CD4-positive, alpha-beta T cell treated with Interleukin-4 for 4 hours (primary cell): ENCODE data around the gene CMIP.
"Not testable (repeated sequence)": the region's sequence is repeated elsewhere in the genome, so short reads cannot be mapped to it uniquely, and the experiment has no call there.

ENCODE experiments used
- DNase-seq: peaks from one replicate; pipeline ENCODE4 v3.0.0-alpha.2; 2020

CMIP gene

DNA sequence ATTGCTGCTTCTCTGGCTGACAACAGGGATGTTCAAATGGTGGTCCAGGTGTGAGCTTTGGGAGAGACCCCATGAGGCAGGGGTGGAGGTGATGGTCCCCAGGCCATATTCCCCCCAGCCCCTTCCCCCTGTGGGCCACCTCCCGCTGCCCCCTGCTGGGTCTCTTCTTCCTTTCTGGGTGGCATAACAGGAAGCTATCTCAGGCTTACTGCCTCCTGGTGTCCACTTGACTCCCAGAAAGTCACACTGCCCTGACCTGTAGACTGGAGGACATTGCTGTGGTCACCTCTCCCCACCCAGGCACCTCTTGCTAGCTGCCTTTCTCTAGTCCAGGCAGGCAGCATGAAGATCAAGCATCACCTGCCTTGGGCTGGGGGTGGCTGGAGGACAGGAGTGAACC lies 288.1 kb downstream of the CMIP start:
- no peak for DNase-seq

DNA sequence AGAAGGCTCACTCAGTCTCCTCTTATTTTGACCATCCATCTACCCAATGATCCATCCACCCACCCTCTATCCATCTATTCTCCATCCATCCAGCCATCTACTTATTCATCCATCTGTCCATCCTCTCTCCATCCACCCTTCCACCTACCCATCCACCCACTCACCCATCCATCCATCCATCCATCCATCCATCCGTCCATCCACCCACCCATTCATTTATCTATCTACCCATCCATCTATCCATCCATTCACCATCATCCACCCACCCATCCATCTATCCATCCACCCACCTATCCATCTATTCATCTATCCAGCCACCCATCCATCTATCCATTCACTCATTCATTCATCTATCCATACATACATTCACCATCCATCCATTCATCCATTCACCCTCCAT lies 288.7 kb downstream of the CMIP start:
- no peak for DNase-seq

DNA sequence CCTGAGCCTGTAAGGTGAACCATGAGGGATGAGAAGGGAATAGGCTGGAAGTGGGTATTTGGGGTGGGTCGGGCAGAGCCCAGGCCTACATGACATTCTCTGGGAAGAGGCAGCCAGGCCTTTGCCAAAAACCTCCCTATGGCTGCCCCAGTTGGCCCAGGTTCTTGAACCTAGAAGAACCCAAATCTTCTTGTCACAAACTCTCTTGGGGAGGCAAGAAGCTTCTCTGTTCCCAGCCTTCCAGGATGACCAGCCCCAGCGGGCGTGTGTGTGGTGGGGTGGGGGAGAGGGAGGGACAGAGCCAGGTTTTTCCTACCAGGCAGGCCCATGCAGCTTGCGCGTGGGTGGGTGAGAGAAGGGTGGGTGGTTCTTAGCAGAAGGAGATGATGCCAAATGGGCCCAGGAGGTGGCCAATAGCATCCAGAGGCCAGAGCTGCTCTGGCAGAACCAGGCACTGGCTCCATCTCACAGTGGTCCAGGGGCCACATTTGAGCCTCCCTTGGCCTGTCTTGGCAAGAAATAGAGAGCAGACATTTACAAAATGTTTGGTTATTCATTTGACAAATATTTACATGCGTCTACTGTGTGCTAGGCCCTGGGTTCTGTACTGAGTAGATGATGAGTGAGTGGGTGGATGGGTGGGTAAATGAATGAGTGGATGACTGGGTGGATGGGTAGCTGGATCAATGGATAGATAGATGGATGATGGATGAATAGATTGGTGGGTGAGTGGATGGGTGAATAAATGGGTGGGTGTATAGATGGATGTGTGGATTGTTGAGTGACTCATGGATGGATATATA lies 290.2 kb downstream of the CMIP start:
- no peak for DNase-seq

DNA sequence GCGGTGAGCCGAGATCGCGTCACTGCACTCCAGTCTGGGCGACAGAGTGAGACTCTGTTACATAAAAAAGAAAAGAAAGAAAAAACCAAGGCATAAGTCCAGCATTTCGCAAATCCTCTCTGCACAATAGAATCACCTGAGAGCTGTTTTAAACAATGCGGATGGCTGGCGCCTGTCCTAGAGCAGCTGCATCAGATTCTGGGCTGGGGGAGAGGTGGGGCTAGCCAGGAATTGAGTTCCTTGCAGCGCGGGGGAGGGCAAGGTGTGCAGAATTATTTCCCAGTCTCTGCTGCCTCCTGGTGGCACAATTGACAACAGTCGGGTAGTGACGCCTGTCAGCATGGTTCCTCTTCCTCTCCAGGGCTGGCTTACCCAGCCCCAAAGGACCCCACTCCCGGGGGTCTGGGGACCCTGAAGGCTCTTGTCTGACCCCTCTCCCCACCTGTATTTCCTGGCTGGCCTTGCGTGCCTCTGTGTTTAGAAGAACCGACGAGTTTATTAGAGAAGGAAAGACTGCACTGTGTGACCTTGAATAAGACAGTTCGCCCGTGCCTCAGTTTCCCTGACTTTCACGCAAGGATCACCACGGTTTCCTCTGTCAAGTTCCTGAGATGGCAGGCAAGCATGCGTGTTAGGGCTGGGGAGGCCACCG lies 293.4 kb downstream of the CMIP start:
- DNase-seq: peak; percentile 80

DNA sequence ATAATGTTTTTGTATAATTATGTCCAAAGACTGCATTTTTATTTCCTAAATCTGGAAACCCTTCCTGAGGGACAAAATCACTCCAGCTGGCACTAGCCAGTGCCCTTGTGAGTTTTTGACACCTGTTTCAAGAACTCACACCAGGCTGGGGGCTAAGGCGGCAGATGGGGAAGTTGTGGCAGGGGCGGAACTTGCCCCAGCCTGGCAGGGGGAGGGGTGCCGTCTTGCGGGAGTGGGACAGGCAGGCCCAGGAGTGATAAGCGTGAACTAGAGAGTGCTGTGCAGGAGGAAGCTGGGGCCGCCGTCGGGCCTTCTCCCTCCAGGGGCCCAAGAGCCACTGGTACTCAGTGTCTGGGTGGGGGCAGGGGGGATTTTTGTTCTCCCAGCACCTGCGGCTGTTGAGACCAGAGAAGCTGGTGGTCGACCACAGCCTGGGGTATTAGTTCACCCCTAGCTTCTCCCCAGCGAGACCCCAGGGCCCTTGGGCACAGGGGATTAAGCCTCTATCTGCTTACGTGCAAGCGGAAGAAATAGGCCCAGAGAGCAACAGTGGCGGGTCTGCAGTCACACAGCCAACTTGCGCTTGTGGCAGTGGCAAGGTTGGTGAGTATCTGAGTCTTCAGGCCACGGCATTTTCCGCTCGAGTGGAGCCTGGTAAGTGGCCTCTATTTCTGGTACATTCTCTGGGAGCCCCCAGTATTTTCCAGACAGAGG lies 294.3 kb downstream of the CMIP start:
- no peak for DNase-seq

DNA sequence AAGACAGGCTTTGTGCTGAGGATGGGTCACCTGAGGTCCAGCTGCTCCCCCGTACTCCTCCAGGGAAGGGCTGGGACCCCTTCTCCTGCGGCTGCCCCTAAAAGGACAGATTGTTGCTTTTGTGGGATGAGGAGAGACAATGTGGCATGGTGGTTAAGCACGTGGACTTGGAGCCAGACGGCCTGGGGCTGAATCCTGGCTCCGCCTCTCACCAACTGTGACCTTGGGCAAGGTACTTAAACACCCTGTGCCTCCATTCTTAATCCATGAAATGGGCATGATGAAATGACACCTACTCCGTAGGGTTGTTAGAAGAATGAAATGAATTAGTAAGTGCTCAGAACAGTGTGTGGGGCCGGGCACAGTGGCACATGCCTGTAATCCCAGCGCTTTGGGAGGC lies 294.9 kb downstream of the CMIP start:
- no peak for DNase-seq

DNA sequence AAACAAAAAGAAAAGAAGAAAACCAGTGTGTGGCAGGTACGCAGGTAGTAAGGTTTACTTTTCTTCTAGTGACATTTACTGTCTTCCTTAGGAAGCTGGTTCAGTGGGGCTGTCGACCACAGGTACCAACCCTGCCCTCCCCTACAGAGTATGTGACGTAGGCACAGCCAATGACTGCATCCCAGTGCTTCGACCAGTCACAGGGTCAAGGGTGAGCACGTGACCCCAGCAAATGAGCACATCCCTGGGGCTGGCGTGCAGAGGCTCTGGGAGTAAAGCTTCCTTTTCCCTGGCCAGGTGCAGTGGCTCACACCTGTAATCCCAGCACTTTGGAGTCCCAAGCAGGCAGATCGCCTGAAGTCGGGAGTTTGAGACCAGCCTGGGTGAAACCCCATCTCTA lies 295.6 kb downstream of the CMIP start:
- no peak for DNase-seq

DNA sequence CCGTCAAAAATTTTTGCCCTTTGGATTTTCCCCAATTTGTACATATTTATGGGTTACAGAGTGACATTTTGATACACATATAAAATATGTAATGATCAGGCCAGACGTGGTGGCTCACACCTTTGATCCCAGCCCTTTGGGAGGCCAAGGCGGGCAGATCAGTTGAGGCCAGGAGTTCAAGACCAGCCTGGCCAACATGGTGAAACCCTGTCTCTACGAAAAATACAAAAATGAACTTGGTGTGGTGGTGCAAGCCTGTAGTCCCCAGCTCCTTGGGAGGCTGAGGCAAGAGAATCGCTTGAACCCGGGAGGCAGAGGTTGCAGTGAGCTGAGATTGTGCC lies 296.8 kb downstream of the CMIP start:
- DNase-seq: not testable (repeated sequence)

DNA sequence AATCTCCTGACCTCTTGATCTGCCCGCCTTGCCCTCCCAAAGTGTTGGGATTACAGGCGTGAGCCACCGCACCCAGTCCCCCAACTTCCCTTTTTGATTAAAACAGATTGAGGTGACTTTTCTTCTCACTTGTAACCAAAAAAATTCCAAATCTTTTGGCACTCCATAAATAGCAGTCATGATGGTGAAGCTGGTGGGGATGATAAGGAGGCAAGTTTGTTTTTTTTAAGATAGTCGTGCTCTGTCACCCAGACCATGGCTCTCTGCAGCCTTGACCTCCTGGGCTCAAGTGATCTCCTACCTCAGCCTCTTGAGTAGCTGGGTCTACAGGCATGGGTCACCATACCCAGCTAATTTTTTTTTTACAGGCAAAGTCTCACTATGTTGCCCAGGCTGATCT lies 299.8 kb downstream of the CMIP start:
- no peak for DNase-seq

DNA sequence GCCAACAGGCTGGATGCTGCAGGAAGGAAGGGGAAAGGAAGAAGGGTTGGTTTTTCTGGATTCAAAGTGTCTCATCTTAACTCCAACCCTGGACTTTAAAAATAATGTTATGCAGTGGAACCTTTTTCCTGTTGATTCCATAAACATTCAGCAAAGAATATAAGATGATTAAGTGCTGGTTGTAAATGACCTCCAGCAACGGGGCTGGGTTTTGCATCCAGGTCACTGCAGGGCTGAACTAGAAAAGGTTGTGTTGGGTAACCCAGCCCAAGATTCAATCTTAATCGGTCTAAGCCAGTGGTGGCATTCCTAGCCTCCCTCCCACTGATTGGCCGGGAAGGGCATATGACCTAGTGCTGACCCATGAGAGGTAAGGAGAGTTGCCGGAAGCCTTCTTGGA lies 300.3 kb downstream of the CMIP start:
- no peak for DNase-seq

DNA sequence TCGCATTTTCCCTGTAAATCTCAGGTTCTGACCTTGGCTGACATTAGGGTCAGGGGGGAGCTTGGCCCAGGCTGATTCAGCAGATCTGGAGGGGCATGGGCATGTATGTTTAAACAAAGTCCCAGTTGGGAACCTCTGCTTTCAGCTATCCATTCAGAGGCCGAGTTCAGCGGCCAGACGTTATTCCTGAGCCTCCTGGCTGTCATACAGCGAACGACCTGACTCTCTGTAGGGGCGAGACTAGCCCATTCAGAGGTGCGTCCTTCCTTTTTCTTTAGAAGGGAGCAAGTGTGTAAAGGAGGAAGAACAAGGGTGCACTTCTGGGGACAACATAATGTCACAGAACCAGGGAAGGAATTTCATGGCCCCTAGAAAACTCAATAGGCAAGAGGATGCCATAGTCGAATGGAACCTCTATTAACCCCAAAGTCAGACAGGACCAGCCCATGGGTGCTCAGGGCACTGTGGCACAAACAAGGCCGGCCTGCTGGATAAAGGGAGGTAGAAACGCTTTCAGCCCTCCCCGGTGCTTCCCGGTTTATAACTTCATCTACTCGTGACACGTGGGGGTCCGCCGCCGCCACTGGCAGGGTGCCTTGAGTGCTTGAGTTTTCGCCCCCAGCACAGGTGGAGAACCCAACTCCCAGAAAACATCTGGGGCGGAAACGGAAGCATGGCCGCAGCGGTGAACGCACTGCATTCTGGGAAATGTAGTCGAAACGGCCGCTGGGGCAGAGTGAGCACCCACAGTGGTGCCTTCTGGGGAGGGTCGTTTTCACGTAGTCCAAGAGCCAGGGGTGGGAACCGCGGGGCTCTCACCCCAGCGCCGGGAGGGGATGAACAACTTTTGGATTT lies 301.3 kb downstream of the CMIP start:
- DNase-seq: peak; percentile 74

DNA sequence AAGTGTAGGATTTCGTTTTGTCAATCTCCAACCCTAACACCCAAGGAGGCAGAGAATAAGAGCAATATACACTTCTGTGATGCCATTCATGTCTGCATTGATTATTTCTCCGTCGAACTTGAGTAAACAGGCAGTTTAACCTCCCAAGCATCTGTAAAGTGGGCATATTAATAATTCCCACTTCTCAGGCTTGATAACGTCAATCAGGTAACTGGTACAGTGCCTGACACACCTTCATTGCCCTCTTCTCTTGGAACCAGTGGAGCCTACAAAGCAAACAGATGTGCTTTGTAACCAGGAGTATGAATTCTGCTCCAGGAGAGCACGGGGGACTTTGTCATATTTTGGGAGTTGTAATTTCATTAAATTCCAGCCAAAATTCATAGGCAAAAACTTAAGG lies 302.0 kb downstream of the CMIP start:
- DNase-seq: no peak

DNA sequence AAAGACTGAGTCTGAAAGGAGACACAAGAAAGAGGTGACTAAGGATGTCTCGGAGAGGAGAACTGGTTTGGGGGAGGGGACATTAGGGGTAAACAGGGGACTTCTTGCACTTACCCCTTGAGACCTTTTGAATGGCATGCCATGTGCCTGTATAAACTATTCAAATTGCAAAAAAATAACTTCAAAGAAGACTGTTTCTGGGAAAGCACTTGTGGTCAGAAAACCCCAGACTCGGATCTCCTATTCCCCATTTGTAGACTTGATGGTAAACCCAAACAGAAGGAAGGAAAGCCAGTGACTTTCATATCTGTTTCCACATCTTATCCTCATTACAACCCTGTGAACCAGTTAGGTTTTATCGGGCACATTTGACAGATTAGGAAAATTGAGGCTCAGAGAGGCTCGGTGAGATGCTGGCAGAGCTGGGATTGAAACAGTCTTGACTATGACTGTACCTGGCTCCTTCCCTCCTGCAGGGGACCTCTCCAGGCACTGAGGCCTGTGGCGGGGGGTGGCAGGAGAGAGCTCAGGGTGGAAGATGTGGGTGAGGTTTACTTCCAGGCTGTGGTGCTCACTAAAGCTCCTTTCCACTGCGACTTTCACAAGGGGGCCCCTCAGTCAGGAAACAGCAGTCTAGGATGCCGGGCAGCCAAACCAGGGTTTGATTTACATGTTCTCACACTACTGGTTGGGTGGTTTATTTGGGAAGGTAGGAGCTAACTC lies 304.0 kb downstream of the CMIP start:
- DNase-seq: no peak

DNA sequence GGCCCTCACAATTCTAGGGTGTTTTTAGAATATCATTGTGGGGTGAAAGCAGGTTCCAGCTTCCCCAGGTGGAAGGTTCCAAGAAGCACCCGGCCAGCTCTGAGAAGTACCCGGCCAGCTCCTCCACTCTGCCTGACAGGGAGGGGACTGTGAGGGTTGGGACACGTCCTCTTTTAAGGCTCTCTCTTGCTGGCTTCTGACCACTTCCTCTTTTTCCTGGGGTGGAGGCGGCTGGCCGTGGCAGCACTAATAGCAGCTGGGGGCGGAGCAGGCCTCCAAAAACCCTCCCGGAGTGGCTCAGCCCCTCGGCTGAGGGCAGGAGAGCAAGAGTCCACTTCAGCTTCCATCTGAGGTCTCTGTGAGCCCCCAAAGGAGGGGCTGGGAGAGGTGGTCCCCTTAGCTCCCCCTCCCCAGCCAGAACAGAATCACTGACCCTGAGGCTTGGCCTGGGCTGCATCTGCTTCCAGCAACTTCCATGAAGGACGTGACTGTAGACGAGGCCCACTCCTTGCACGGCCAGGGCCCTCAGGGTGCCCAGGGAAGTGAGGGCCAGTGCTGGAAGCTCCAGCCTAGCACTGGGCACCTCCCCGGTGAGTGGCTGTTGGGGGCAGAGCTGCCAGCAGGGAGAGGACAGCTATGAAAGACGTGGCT lies 307.7 kb downstream of the CMIP start:
- peak; percentile 26 for DNase-seq

DNA sequence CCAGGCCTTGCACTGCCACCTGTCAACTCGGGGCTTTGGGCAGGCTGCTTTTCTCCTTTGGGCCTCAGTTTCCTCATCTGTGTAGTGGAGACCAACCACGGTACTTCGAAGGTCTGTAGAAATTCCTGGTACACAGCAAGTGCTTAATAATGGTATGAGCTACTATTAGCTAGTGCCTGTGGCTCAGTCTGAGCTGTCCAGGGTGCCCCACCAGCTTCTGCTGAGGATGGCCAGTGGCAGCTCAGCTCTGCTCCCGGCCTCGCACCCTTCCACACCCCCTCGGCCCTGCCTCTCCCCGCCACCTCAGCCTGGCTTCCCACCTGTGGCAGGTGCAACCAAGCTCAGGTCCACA lies 308.2 kb downstream of the CMIP start:
- no peak for DNase-seq

DNA sequence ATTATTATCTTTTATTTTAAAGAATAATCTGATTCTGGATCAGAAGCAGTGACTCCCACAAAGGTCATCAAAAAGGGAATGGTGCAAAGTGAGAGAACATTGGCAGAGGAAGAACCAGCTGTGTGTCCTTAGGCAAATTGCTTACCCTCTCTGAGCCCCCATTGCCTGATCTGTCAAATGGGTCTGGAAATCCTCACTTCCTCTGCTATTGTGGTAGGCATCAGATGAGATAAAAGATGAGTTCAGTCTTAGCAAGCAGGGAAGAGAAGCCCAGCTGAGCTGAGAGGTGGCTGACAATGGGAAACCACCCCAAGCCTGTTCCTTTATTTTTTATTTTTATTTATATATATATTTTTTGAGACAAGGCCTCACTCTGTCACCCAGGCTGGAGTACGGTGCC lies 310.2 kb downstream of the CMIP start:
- no peak for DNase-seq

DNA sequence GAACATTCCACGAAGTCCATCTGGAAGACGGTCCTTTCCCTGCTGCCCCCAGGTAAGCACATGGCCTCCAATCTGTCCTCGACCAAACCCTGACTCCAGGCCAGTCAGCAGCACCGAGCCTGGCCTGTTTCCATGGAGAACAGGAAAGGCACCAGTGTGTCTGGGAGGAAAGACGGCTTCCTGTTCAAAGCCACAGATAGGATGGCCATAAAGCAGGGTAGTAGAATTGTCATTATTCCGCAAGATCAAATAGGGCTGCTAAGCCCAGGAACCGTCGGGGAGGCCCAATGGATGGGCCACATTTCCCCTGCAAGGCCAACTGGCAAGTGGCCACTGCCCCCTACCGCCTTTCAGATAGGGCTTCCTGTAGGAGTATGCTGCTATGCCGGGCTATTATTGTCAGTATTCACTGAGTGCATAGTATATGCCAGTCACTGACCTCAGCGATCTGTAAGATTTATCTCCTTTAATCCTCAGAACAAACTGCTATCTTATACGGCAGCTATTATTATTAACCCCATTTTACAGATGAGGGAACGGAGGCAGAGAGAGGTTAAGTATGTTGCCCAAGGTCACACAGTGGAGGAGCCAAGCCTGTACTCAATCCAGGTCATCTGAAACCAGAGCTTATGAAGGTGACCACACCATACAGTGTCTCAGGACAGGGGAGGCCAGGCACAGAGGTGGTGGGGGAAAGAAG lies 311.5 kb downstream of the CMIP start:
- DNase-seq: no peak

DNA sequence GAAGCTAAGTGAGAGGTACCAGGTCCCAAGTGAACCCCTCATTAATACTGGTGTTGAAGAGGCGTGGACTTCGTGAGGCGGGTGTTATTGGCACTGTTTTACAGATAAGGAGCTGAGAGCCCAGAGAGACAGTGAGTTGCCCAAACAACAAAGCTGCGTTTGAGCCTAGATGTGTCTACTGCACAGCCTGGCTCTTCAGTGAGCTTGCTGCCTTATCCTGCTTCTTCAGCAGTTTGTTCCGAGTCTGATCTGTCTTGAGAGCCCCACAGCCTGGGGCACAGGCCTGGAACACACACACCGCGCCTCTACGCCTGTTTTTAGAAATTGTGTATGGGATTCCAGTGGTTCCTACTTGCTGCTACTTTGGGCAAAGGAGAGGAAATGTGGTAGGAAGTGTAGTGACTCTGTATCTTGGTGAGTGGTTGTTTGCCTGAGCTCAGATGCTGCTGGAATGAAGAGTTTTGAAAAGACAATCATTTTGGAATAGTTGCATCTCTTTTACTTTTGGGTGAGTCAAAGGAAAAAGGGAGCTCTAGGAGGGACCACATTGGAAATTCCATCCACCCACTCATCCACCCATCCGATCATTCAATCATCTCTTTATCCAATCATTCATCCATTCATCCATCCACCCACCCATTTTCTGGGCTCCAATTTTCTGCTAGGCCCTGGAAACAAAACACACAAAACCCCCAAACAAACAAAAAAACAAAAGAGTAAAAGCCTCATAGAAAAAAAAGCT lies 312.2 kb downstream of the CMIP start:
- no peak for DNase-seq

DNA sequence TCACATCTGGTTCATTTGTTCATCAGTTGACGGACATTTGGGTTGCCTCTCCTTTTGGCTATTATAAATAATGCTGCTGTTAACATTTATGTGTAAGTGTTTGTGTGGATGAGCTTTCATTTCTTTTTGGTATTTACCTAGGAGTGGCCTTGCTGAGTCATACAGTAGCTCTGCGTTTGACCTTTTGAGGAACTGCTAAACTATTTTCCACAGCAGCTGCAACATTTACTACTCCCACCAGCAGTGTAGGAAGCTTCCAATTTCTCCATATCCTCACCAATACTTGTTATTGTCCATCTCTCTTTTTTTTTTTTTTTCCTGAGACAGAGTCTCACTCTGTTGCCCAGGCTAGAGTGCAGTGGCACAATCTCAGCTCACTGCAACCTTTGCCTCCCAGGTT lies 313.8 kb downstream of the CMIP start:
- DNase-seq: no peak
